Thymus (tissue), 11 donors: ENCODE data around the gene QSOX2. TPM values are rescaled to one million over a fixed set of nuclear protein-coding genes. Genes with fewer than 3 reads are reported as not detected.

Experiments
- DNase-seq, 9 donors: peaks; one replicate each; pipeline ENCODE4 v3.0.0-alpha.2; 2013; ENCODE audit warnings: low spot score in 9 of 9, low read depth in 6 of 9, missing footprints in 1 of 9
- H3K27ac ChIP-seq, 2 donors: one replicate each; pipeline ENCODE4 v1.5.1; 2013; ENCODE audit warnings: control low read depth in 1 of 2, low read depth in 1 of 2, low read length in 1 of 2, mild to moderate bottlenecking in 1 of 2, moderate library complexity in 1 of 2
- H3K27me3 ChIP-seq, 2 donors: one replicate each; pipeline ENCODE4 v1.5.1; 2013; ENCODE audit warnings: low read length in 1 of 2; ENCODE audit not compliant: control insufficient read depth in 2 of 2, insufficient read depth in 1 of 2
- H3K36me3 ChIP-seq, 2 donors: one replicate each; pipeline ENCODE4 v1.5.1; 2013; ENCODE audit warnings: low read length in 1 of 2, mild to moderate bottlenecking in 1 of 2, moderate library complexity in 1 of 2; ENCODE audit not compliant: control insufficient read depth in 2 of 2, insufficient read depth in 2 of 2
- H3K4me1 ChIP-seq, 2 donors: one replicate each; pipeline ENCODE4 v1.5.1; 2013; ENCODE audit warnings: low read length in 2 of 2; ENCODE audit not compliant: control insufficient read depth in 2 of 2, insufficient read depth in 2 of 2
- H3K4me3 ChIP-seq, 2 donors: one replicate each; pipeline ENCODE4 v1.5.1; 2013; ENCODE audit warnings: low read length in 2 of 2, control low read depth in 1 of 2, mild to moderate bottlenecking in 1 of 2
- H3K9me3 ChIP-seq, 2 donors: one replicate each; pipeline ENCODE4 v1.5.1; 2013; ENCODE audit warnings: low read length in 1 of 2, mild to moderate bottlenecking in 1 of 2; ENCODE audit not compliant: control insufficient read depth in 2 of 2, insufficient read depth in 1 of 2
- WGBS: extraction: QIAGEN DNeasy Blood & Tissue Kit; methylation state at CpG from one replicate; pipeline ENCODE4 v1.1.7; 2013; 5-methylcytosine and 5-hydroxymethylcytosine counted together
- polyA plus RNA-seq: library from polyadenylated mRNA; stranded (reverse); fragments of 200-250 nt; gene quantifications from one replicate; pipeline ENCODE4 v1.2.3, GENCODE V29; 2013
- total RNA-seq: library from RNA; stranded (reverse); fragments of 120-200 nt; gene quantifications from one replicate; pipeline ENCODE4 v1.2.4, GENCODE V29; 2013
- donor health status: healthy.

QSOX2 gene
- total and polyA plus RNA-seq, 2 donors = 3.9 to 11.5 TPM

DNA sequence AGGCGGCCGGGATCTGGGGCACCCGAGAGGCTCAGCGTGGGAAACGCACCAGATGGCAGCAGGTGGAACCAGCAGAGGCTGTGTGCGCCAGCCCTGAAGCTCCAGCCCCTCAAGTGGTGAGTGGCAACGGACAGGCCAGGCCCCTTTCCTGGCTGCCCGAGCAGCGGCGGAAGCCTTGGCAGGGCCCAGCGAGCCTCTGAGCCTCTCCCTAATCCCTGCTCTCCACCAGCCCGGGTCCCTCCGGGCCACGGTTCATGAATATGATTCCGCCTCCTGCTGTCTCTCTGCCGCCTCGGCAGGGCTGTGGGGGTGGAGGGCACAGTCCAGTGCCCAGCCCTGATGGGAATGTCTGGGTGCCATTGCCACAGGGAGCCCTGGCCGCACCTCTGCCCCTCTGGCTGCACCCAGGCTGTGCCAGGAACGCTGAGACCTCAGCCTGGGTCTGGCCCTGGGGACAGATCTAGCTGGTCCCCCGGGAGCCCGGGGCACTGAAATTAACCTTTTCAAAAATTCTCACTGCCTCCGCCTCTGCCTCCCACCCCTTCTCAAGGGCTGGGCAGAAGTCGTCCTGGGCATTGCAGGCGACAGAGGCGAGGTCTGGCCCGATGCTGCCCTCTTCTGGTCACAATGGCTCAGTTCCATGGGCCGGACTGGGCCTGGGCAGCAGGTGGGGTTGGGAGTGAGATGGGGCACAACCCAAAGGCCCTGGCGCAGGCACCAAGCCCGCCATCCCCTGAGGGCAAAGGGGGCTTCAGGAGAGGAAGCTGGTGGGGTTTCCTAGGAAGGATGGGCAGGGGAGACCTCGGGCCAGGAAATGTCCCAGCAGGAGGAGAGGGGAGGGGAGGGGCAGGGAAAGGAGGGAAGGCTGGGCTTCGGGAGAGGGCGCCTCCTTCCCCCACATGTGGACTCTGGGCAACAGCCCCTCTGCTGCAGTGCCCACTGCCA, 38.0 kb upstream of the QSOX2 start:
- DNase-seq = peak in 6 of 9 donors; percentile 33 to 77 (median 56)
- peaks cover 0 to 16% of the 10 kb centered on the region in 2 donors for H3K27me3 ChIP-seq
- H3K4me3 ChIP-seq = no peak overlapping the region
- H3K36me3 ChIP-seq = no peaks in the 10 kb centered on the region
- H3K27ac ChIP-seq = no peak overlapping the region
- peaks cover 11 to 12% of the 10 kb centered on the region in 2 donors for H3K4me1 ChIP-seq
- WGBS = 39% methylated on average over 31 of the region's 32 CpGs
- H3K9me3 ChIP-seq = no peaks in the 10 kb centered on the region

DNA sequence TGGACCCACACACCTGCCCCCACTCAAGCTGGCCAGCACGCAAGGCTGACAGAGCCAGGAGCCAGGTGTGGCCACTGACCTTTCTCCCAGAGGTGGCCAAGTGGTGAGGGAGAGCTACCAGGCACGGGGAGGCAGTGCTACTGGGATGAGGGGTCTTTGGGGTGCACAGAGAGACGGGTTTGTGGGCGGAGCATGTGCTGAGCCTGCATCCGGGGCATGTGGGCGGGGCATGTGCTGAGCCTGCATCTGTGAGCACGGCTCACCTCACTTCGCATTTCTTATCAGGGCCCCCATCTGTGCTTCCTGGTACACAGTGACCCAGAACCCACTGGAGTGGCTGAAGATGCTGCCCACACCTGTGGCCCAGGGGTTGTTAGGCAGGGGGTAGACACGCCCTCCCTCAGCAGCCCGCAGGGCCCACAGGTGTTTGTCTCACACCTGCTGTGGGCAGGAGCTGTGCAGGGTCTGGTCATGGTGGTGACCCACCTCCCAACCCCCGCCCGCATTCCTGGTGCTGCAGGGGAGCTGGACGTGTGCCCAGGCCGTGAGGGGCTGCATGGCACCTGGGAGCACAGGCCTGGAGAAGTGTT, 36.8 kb upstream of the QSOX2 start:
- Histone ChIP-seq H3K36me3 (no peaks in the 10 kb centered on the region), H3K4me3 (no peak overlapping the region), H3K4me1 (peaks cover 11 to 12% of the 10 kb centered on the region in 2 donors), H3K27ac (no peak overlapping the region), H3K9me3 (peaks cover 0 to 1% of the 10 kb centered on the region in 2 donors), H3K27me3 (peaks cover 3 to 26% of the 10 kb centered on the region in 2 donors)
- WGBS = 37% methylated on average over 14 of the region's 14 CpGs
- DNase-seq = peak in 3 of 9 donors; percentile 13 to 41 (median 21)

DNA sequence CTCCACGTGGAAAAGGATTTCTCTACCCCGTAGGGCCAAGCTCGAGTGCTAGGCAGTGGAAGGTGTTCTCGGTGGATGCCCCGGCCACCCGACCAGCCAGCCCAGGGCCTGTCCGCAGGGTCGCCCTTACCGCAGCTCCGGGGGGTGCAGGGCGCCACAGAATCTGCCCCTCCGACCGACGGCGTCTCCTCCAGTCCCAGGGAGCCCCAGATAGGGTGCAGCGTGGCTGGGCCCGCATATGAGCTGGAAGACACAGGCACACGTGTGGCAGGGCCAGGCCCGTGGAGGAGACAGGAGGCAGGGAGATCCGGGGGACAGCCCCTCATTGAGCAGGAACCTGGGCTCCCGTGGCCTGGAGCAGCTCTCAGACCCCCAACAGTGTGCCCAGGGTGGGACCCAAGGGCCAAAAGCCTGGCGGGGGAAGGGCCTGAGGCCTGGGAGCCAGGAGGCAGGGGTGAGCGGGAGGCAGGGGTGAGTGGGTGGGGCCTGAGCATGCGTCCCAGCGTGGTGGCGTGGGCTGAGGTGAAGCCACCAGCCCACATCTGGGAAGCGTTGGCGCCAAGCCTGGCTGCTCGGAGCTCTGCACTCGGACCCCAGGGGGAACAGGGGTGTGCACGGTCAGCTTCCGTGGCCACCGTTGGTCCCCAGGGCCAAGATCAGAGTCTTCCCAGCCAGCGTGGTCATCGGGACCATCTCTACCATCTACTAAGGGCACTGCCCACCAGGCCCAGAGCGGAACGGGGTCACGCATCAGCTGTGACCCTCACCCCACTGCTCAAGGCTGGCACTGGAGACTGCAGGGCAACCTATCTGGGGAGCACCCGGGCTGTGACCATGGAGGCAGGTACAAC, 36.0 kb upstream of the QSOX2 start:
- DNase-seq = no peak
- H3K27ac ChIP-seq = no peak overlapping the region
- H3K4me3 ChIP-seq = no peak overlapping the region
- H3K4me1 ChIP-seq = peaks cover 11 to 12% of the 10 kb centered on the region in 2 donors
- WGBS = 93% methylated on average over 39 of the region's 39 CpGs
- no peaks in the 10 kb centered on the region for H3K36me3 ChIP-seq
- H3K27me3 ChIP-seq = peaks cover 3 to 27% of the 10 kb centered on the region in 2 donors
- H3K9me3 ChIP-seq = peaks cover 0 to 1% of the 10 kb centered on the region in 2 donors

DNA sequence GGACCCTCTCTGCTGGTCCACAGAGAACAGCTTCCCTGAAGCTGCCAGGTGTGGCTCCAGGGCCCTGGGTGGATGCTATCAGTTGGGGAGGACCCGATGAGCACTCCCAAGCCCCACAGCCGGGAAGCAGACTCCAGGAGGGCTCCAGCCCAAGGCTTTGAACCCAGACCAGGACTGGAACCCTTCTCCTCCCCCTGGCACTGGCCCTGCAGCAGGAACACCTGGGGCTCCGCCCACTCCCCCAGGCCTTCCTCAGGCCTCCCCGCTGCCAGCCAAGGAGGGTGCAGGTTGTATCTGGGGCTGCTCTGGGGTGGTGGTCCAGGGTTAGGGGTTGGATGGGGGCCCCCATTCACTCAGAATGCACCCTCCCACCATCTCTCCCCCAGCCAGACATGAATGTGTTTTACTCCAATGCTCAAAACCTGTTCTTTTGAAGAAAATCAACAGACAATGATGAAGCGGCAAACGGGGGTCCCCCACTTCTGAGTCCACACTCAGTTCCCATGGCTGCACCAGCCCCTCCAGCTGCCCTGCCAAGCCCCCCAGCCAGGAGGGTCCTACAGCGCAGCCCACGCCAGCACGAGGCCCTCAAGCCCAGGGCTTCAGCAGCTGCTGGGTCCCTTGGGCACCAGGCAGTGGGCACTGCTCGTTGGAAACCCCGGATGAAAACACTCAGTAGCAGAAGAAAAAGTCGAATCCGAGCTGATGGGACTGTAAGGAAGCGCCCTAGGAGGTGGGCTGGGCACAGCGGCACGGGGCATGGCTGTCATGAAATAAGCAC, 35.1 kb upstream of the QSOX2 start:
- Histone ChIP-seq H3K4me3 (no peak overlapping the region), H3K4me1 (peaks cover 11 to 12% of the 10 kb centered on the region in 2 donors), H3K9me3 (peaks cover 0 to 1% of the 10 kb centered on the region in 2 donors), H3K27ac (no peak overlapping the region), H3K27me3 (peaks cover 5 to 36% of the 10 kb centered on the region in 2 donors), H3K36me3 (no peaks in the 10 kb centered on the region)
- WGBS = 97% methylated on average over 16 of the region's 16 CpGs
- DNase-seq = no peak

DNA sequence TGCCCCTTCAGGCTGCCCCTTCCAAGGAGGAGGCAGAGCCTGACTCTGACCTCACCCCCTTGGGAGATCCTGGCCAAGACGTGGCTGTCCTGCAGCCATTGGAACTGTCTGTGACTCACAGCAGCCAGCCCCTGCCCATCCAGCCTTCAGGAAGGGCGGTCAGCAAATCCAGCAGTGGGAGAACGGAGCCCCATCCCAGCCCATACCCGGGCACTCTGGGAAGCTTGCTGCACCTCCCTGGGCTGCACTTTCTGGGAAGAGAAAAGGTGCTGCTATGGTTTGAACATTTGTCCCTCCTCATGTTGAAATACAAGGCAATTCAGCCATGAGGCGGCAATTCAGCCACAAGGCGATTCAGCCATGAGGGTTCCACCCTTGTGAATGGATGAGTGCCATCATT, 33.9 kb upstream of the QSOX2 start:
- H3K4me1 ChIP-seq = peaks cover 11 to 12% of the 10 kb centered on the region in 2 donors
- no peak overlapping the region for H3K27ac ChIP-seq
- no peak for DNase-seq
- H3K27me3 ChIP-seq = peaks cover 5 to 44% of the 10 kb centered on the region in 2 donors
- H3K36me3 ChIP-seq = no peaks in the 10 kb centered on the region
- 95% methylated on average over 6 of the region's 6 CpGs for WGBS
- H3K9me3 ChIP-seq = peaks cover 0 to 1% of the 10 kb centered on the region in 2 donors
- H3K4me3 ChIP-seq = no peak overlapping the region

DNA sequence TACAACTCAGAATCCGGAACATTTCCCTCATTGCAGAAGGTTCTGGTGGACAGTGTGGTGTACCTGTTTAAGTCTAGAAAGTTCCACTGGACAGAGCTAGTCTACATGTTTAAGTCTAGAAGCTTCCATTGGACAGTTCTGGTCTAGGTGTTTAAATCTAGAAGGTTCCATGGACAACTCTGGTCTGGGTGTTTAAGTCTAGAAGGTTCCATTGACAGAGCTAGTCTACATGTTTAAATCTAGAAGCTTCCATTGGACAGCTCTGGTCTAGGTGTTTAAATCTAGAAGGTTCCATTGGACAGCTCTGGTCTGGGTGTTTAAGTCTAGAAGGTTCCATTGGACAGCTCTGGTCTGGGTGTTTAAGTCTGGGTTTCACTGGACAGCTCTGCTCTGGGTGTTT, 33.3 kb upstream of the QSOX2 start:
- 90% methylated on average over 1 of the region's 1 CpG for WGBS
- Histone ChIP-seq H3K4me1 (peaks cover 11 to 12% of the 10 kb centered on the region in 2 donors), H3K9me3 (peaks cover 0 to 1% of the 10 kb centered on the region in 2 donors), H3K27ac (no peak overlapping the region), H3K4me3 (no peak overlapping the region), H3K27me3 (peaks cover 5 to 49% of the 10 kb centered on the region in 2 donors), H3K36me3 (no peaks in the 10 kb centered on the region)
- no peak for DNase-seq

DNA sequence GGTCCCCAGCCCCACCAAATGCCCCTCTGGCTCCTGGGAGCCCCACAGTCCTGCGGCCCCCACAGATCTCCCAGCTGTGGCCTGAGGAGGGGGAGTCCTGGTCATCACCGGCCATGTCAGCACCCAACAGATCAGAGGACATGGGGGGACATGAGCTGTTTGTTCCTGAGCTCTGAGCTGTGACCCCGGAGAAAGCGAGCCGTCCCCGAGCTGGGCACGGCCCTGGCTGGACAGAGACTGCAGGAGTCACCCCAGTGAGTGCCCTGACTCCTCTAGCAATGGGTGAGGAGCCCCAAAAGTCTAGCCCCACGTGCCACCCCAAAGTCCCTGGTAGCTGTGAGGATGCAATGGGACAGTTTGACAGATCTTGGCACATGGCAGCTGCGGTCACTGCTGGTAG, 32.6 kb upstream of the QSOX2 start:
- Histone ChIP-seq H3K36me3 (no peaks in the 10 kb centered on the region), H3K27me3 (peaks cover 5 to 47% of the 10 kb centered on the region in 2 donors), H3K4me3 (no peak overlapping the region), H3K4me1 (peaks cover 6 to 10% of the 10 kb centered on the region in 2 donors), H3K9me3 (peaks cover 0 to 1% of the 10 kb centered on the region in 2 donors), H3K27ac (no peak overlapping the region)
- DNase-seq = no peak
- 93% methylated on average over 9 of the region's 9 CpGs for WGBS

DNA sequence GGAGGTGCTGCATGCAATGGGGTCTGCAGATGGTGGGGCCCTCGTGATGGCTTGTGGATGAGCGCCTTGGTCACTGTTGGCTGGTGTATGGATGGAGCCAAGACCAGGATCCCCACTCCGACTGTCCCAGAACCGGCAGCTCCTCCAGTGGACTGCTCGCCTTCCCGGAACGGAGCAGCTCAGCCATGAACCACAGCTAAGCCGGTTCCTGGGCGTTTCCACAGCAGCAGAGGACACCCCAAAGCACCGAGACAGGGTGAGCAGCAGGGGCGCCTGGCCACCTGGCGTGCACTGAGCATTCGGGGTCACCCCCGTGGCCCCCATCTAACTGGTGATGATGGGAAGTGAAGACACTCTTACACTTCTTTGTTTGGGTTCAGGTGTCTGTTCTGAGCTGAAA, 32.1 kb upstream of the QSOX2 start:
- peaks cover 6 to 9% of the 10 kb centered on the region in 2 donors for H3K4me1 ChIP-seq
- 93% methylated on average over 14 of the region's 14 CpGs for WGBS
- peaks cover 0 to 1% of the 10 kb centered on the region in 2 donors for H3K9me3 ChIP-seq
- H3K27ac ChIP-seq = no peak overlapping the region
- peaks cover 5 to 47% of the 10 kb centered on the region in 2 donors for H3K27me3 ChIP-seq
- DNase-seq = no peak
- no peak overlapping the region for H3K4me3 ChIP-seq
- H3K36me3 ChIP-seq = no peaks in the 10 kb centered on the region
